Measurements from ENCODE around the gene LYZL4.

The LYZL4 gene

DNA sequence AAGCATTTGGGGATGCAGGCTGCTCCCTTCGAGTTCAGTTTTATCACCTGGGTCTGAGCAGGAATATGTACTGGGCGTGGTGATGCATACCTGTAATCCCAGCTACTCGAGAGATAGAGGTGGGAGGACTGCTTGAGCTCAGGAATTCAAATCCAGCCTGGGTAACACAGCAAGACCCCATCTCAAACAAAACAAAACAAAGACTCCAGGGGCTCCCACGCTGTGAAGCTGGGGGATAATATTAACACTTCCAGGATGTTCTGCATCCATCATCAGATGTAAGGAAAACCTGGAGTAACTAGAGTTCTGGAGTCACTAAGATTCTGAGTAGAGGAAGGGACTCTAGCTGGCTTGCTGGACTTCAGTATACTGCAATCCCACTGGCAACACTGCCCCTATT lies 40.6 kb downstream of the LYZL4 start:
- no peak for DNase-seq

DNA sequence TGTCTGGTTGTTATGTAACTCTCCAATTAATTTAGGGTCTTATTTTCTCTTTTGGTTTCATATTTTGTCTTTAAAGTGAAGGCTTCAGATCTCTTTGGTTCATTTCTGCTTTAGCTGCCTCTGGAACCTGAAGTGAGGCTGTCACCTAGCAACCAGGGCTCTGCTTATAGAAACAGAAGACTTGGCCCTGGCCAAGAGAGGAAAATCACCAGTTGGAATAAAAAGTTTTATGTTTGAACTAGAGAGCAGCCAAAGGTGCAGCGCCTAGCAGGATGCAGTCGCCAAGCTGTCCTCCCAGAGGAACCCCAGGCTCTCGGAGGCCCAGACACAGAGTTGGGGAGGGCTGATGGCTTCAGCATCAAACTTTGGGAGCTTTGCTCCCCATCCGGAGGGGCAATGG lies 41.1 kb downstream of the LYZL4 start:
- no peak for DNase-seq

GRCh38 chr3:42368861-42369260 lies 41.5 kb downstream of the LYZL4 start:
- no peak for DNase-seq

- no peak for DNase-seq
Measured at GRCh38 chr3:42367903-42368302, 42.5 kb downstream of the LYZL4 start.

DNA sequence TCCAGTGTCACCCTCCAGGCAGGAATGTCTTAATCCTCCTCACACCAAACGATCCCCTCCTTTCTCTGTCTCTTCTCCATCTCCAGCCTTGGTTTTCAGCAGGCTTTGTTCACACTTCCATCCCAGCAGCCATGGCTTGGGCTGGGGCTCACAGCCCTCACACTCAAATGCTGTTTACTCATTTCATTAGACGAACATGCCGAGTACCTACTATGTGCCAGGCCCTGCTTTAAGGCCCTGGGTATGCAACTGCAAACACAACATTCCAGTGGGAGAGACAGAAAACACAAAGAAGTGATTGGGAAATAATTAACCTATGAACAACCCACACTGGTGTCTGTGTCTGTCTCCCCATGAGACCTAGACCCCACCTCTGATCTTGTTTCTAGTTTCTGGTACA lies 43.9 kb downstream of the LYZL4 start:
- no peak for DNase-seq

DNA sequence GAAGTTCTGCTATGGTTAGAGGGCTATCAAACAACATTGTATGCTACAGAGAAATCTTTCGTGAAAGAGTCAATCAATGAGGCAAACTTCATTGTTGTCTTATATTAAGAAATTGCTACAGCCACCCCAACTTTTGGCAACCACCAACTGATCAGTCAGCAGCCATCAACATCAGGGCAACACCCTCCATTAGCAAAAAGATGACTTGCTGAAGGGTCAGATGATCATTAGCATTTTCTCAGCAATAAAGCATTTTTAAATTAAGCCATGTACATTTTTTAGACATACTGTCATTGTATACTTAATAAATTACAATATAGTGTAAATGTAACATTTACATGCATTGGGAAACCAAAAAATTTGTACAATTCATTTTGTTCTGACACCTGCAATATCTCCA lies 53.1 kb downstream of the LYZL4 start:
- no peak for DNase-seq

DNA sequence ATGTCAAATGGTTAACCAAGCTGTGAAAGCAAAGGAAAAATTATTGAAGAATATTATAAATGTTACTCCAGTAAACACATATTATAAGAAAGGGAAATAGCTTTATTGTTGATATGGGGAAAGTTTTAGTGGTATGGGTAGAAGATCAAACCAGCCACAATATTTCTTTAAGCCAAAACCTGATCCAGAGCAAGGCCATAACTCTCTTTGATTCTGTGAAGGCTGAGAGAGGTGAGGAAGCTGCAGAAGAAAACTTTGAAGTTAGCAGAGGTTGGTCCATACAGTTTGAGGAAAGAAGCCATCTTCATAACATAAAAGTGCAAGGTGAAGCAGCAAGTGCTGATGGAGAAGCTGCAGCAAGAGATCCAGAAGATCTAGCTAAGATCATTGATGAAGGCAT lies 54.8 kb downstream of the LYZL4 start:
- no peak for DNase-seq

DNA sequence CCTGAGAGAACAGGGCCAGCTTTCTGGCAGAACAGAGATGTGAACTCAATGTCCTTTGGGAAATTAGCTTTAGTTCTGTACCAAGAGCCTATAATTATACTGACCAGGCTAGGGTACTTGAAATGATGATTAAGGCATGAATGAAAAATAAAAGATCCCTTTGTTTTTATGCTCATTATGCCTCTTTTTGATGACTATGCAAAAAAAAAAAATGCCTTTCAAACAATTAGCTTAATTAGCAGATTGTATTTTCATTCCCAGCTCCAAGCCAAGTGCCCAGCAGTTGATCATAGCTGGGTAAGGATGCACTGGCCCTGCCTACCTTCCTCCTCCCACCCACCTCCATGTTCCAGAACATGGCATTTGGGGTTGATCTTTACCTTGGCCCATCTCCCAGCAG lies 56.8 kb downstream of the LYZL4 start:
- no peak for DNase-seq

- no peak for DNase-seq
Measured at GRCh38 chr3:42351207-42351606, 59.2 kb downstream of the LYZL4 start.

GRCh38 chr3:42349765-42350594 lies 60.4 kb downstream of the LYZL4 start:
- DNase-seq: no peak

- DNase-seq: no peak
Measured at GRCh38 chr3:42347928-42348327, 62.5 kb downstream of the LYZL4 start.

All from activated CD8-positive, alpha-beta memory T cell treated with anti-CD3 and anti-CD28 coated beads, Interleukin-2, amount 50 U/mL, for 48 hours (primary cell).